A549 (cell line): Measurements from ENCODE around the gene TCF7L2.

Experiments
- CHD4 ChIP-seq: fragments of 200-600 bp; sonication (generic); IDR thresholded peaks from 2 replicates; pipeline ENCODE4 v1.6.1; 2016; ENCODE audit warnings: antibody characterized with exemption, mild to moderate bottlenecking, borderline replicate concordance
- CTCF ChIP-seq: fragments of >200 bp; sonication (Bioruptor Twin); formaldehyde crosslinking; IDR thresholded peaks from 3 replicates; pipeline ENCODE4 v1.5.1; 2016
- ZFP36 ChIP-seq: fragments of 450-650 bp; IDR thresholded peaks from 2 replicates; pipeline ENCODE4 v1.6.1; 2014; ENCODE audit warnings: borderline replicate concordance; ENCODE audit not compliant: partially characterized antibody

GRCh38 chr10:113177156-113177935 lies 227.3 kb downstream of the TCF7L2 start:
- no peak for TF ChIP-seq ZFP36
- no peak for TF ChIP-seq CTCF
- no peak for TF ChIP-seq CHD4
